NT2/D1 (cell line): Measurements from ENCODE around the gene ARPC2.

Experiments
- YY1 ChIP-seq: IDR thresholded peaks from 2 replicates; pipeline ENCODE4 v1.6.1; 2011; ENCODE audit not compliant: insufficient read length, insufficient read depth
- ZNF274 ChIP-seq: IDR thresholded peaks from 2 replicates; pipeline ENCODE4 v1.6.1; 2011; ENCODE audit warnings: mild to moderate bottlenecking, low read depth, low read length

- no peak for TF ChIP-seq YY1
- no peak for TF ChIP-seq ZNF274
Measured at GRCh38 chr2:218259099-218259961, 42.3 kb downstream of the ARPC2 start.
